ENCODE measurements around the gene SLC12A4. TPM values are rescaled to one million over a fixed set of nuclear protein-coding genes. Genes with fewer than 3 reads are reported as not detected.

The SLC12A4 gene
- polyA plus RNA-seq, 4 donors = 1.1 to 17.3 (median 7.0) TPM

DNA sequence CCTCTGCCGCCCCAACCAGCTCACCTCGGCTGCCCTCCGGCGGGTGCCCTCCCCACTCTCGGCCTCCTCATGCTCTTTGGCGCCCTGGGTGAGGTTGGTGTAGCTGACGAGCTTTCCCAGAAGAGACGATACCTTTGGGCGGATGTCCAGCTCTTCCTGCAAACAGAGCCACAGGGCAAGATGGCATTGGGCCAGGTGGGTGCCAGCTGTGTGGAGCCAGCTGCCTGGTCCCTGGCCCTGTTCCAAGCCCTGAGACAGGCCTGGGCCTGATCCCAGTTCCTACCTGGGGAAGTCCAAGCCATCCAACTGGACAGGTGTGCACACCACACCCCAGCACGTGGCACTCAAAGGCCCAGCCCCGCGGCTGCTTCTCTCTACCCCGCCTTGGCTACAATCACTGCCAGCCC lies 6.9 kb downstream of the SLC12A4 start:
- DNase-seq = peak in 1 of 2 donors; percentile 74
- no peak for FAIRE-seq
- 17 to 62% (median 39%) methylated on average over 11 to 13 of the region's 13 CpGs for WGBS, 3 donors
- H3K9me3 ChIP-seq (ENCODE audit: control insufficient read depth in 2 of 2, insufficient read depth in 1 of 2, low read depth in 1 of 2, low read length in 1 of 2) = no peaks in the 10 kb centered on the region
- no peak overlapping the region for H3K4me3 ChIP-seq (ENCODE audit: low read depth in 1 of 3, low read length in 3 of 3)
- peaks cover 0 to 78% (median 0%) of the 10 kb centered on the region in 3 donors for H3K36me3 ChIP-seq (ENCODE audit: control insufficient read depth in 3 of 3, insufficient read depth in 2 of 3, low read depth in 1 of 3, low read length in 3 of 3)
- peaks cover 0 to 19% (median 0%) of the 10 kb centered on the region in 3 donors for H3K4me1 ChIP-seq (ENCODE audit: control insufficient read depth in 3 of 3, insufficient read depth in 2 of 3, low read depth in 1 of 3, low read length in 2 of 3)
- no peaks in the 10 kb centered on the region for H3K27me3 ChIP-seq (ENCODE audit: control insufficient read depth in 3 of 3, insufficient read depth in 3 of 3, low read length in 3 of 3)
- H3K27ac ChIP-seq (ENCODE audit: low read depth in 1 of 3, low read length in 2 of 3) = peak overlapping the region in 1 of 3 donors; percentile 45

DNA sequence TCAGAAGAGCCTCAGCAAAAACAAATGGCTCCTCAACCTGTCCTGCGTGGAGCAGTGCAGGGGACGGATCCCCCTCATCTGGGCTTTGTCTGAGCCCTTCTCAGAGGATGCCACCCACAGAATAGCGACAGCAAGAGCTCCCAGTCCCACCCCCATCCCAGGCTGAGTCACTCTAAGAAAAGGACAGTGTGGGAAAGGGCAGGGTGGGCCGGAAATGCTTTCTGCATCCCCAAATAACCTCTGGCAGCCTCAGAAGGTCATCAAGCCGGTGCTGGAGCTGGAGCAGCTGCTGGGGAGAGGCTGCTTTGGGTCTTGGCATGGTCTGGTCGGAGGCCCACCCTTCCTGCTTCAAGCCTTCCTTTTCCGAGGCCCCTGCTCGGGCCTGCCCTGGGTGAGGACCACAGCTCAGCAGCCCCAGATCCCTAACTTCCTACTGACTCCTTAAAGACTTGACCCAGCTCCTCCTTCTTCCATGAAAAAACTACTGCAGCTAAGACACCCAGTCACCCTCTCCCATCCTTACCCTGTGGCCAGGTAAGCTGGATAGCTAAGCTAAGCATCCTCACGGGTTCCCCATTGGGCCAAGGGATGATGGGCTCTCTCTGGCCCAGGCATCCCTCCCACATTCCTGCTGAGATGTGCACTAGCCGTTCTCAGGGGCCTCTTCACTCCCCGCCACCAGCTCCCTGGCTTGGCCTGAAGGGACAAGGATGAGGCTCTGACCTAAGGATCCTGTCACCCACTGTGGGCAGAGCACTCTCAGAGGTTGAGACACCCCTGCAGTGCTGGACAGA lies 8.7 kb downstream of the SLC12A4 start:
- Histone ChIP-seq H3K27me3 (ENCODE audit: control insufficient read depth in 3 of 3, insufficient read depth in 3 of 3, low read length in 3 of 3) (no peaks in the 10 kb centered on the region), H3K4me3 (ENCODE audit: low read depth in 1 of 3, low read length in 3 of 3) (no peak overlapping the region), H3K4me1 (ENCODE audit: control insufficient read depth in 3 of 3, insufficient read depth in 2 of 3, low read depth in 1 of 3, low read length in 2 of 3) (peaks cover 0 to 15% (median 0%) of the 10 kb centered on the region in 3 donors), H3K9me3 (ENCODE audit: control insufficient read depth in 2 of 2, insufficient read depth in 1 of 2, low read depth in 1 of 2, low read length in 1 of 2) (no peaks in the 10 kb centered on the region), H3K36me3 (ENCODE audit: control insufficient read depth in 3 of 3, insufficient read depth in 2 of 3, low read depth in 1 of 3, low read length in 3 of 3) (peaks cover 0 to 75% (median 0%) of the 10 kb centered on the region in 3 donors), H3K27ac (ENCODE audit: low read depth in 1 of 3, low read length in 2 of 3) (peak overlapping the region in 1 of 3 donors; percentile 53)
- WGBS, 3 donors = 64 to 76% (median 71%) methylated on average over 11 of the region's 11 CpGs
- DNase-seq = peak in 1 of 2 donors; percentile 29
- FAIRE-seq = no peak

DNA sequence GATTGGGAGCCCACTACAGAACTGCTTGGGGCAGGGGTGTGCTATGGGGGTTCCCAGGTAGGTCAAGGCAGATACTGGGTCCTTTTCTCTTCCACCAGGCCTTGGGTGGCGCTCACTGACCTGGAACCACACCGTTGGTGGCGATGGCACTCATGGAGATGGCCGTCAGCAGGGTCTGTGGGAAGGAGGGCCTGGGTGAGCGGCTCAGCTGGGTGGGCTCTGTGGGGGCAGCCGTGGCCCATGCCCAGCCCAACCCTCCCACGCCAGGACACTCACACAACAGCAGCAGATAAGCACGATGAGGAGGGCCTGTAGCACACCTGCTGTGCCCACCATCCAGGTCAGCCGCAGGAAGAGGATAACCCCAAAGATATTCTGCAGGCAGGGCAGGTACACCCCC lies 10.8 kb downstream of the SLC12A4 start:
- Histone ChIP-seq H3K36me3 (ENCODE audit: control insufficient read depth in 3 of 3, insufficient read depth in 2 of 3, low read depth in 1 of 3, low read length in 3 of 3) (peaks cover 0 to 73% (median 0%) of the 10 kb centered on the region in 3 donors), H3K4me1 (ENCODE audit: control insufficient read depth in 3 of 3, insufficient read depth in 2 of 3, low read depth in 1 of 3, low read length in 2 of 3) (no peaks in the 10 kb centered on the region), H3K27me3 (ENCODE audit: control insufficient read depth in 3 of 3, insufficient read depth in 3 of 3, low read length in 3 of 3) (no peaks in the 10 kb centered on the region), H3K27ac (ENCODE audit: low read depth in 1 of 3, low read length in 2 of 3) (no peak overlapping the region), H3K9me3 (ENCODE audit: control insufficient read depth in 2 of 2, insufficient read depth in 1 of 2, low read depth in 1 of 2, low read length in 1 of 2) (no peaks in the 10 kb centered on the region), H3K4me3 (ENCODE audit: low read depth in 1 of 3, low read length in 3 of 3) (no peak overlapping the region)
- WGBS, 3 donors = 88 to 96% (median 89%) methylated on average over 9 of the region's 9 CpGs
- DNase-seq (no peak), FAIRE-seq (no peak)

DNA sequence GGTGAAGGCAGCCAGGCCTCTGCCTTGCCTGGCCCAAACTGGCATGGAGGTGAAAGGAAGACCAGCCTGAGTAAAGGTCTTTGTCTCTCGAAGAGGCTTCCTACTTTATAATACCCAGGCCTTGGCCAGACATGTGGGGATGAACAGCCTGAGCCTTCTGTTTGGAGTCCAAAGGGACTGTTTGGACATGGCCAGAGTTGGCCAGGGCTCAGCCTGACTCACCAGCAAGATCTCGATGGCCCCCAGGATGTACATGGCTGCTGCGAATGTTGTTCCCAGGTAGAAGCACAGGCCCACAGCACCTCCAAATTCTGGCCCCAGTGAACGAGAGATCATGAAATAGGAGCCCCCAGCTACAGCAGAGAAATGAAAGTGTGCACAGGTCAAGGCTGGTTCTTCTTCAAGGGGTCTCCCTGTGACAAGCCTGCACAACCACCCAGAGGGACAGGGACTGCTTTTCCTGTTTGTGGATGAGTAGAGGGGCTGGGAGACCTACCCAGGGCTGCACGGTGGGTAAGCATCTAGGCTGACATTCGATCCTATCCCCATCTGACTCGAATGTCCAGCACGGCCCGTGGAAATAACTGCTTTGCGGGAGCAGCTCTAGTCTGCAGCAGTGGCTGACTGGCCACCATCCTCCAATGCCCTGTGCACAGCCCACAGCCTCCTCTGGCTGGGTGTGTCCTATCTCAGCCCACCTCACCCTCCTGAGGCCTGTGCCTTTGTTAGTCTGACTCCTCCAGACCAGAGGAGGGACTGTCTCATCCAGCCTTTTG lies 13.8 kb downstream of the SLC12A4 start:
- Histone ChIP-seq H3K4me3 (ENCODE audit: low read depth in 1 of 3, low read length in 3 of 3) (no peak overlapping the region), H3K27ac (ENCODE audit: low read depth in 1 of 3, low read length in 2 of 3) (no peak overlapping the region), H3K4me1 (ENCODE audit: control insufficient read depth in 3 of 3, insufficient read depth in 2 of 3, low read depth in 1 of 3, low read length in 2 of 3) (no peaks in the 10 kb centered on the region), H3K36me3 (ENCODE audit: control insufficient read depth in 3 of 3, insufficient read depth in 2 of 3, low read depth in 1 of 3, low read length in 3 of 3) (peaks cover 0 to 72% (median 0%) of the 10 kb centered on the region in 3 donors), H3K9me3 (ENCODE audit: control insufficient read depth in 2 of 2, insufficient read depth in 1 of 2, low read depth in 1 of 2, low read length in 1 of 2) (no peaks in the 10 kb centered on the region), H3K27me3 (ENCODE audit: control insufficient read depth in 3 of 3, insufficient read depth in 3 of 3, low read length in 3 of 3) (no peaks in the 10 kb centered on the region)
- no peak for FAIRE-seq
- DNase-seq = no peak
- WGBS, 3 donors = 84 to 89% (median 89%) methylated on average over 10 of the region's 10 CpGs

DNA sequence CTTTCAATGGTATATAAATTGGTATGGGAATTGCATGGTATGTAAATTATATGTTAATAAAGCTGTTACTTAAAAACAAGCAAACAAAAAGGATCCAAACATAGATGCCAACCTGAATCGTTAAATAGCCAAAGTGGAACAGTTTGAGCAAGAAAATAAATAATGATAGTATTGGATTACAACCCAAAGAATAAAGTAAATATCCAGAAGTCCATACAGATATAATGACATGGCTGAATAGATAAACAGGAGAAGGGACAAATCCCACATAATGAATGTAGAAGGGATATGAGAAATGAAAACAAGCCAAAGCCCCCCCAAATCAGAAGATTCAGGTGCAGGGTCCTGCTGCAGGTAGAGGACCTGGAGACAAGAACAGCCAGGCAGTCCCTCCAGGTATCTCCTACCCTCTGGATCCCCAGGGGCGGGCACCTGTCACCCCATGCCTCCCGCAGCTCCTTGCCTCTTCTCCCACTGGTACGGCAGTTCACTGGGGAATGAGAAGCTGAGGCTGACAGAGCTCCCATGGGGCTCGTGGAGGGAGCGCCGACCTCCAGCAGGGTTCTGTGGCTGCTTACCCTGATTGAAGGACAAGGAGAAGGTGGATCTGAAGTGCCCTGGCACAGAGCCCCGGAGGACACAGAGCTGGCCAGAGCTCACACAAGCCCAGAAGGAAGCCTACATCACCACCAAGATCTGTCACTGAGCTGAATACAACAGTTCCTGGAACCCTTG lies 14.6 kb downstream of the SLC12A4 start:
- H3K27ac ChIP-seq (ENCODE audit: low read depth in 1 of 3, low read length in 2 of 3) = no peak overlapping the region
- DNase-seq = no peak
- 84 to 91% (median 88%) methylated on average over 7 to 8 of the region's 8 CpGs for WGBS, 3 donors

DNA sequence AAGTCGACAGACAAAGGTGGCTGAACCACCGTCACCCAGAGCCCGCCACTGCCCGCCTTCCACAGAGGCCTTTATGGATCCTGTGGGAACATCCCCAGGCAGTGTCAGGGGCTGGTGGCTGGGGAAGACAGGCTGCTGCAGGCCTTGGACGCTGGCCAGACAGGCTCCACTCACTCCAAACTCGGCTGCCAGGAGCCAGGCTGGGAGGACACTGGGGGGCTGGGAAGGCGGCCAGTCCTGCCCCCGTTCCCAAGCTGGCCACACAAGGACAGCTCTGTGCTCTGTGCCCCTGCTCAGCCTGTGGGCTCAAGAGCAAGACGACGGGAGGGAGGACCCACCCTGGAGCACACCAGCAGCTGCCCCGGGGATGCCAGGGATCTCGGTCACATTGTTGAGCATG lies 17.0 kb downstream of the SLC12A4 start:
- Histone ChIP-seq H3K4me3 (ENCODE audit: low read depth in 1 of 3, low read length in 3 of 3) (no peak overlapping the region), H3K4me1 (ENCODE audit: control insufficient read depth in 3 of 3, insufficient read depth in 2 of 3, low read depth in 1 of 3, low read length in 2 of 3) (no peaks in the 10 kb centered on the region), H3K27ac (ENCODE audit: low read depth in 1 of 3, low read length in 2 of 3) (no peak overlapping the region), H3K27me3 (ENCODE audit: control insufficient read depth in 3 of 3, insufficient read depth in 3 of 3, low read length in 3 of 3) (no peaks in the 10 kb centered on the region), H3K9me3 (ENCODE audit: control insufficient read depth in 2 of 2, insufficient read depth in 1 of 2, low read depth in 1 of 2, low read length in 1 of 2) (no peaks in the 10 kb centered on the region), H3K36me3 (ENCODE audit: control insufficient read depth in 3 of 3, insufficient read depth in 2 of 3, low read depth in 1 of 3, low read length in 3 of 3) (peaks cover 0 to 78% (median 0%) of the 10 kb centered on the region in 3 donors)
- DNase-seq = no peak
- WGBS, 3 donors = 66 to 74% (median 72%) methylated on average over 12 of the region's 12 CpGs
- FAIRE-seq = no peak

More for the DNA sequence above, 14.6 kb downstream of the SLC12A4 start:
- no peaks in the 10 kb centered on the region for H3K27me3 ChIP-seq (ENCODE audit: control insufficient read depth in 3 of 3, insufficient read depth in 3 of 3, low read length in 3 of 3)
- FAIRE-seq = no peak
- no peaks in the 10 kb centered on the region for H3K4me1 ChIP-seq (ENCODE audit: control insufficient read depth in 3 of 3, insufficient read depth in 2 of 3, low read depth in 1 of 3, low read length in 2 of 3)
- H3K36me3 ChIP-seq (ENCODE audit: control insufficient read depth in 3 of 3, insufficient read depth in 2 of 3, low read depth in 1 of 3, low read length in 3 of 3) = peaks cover 0 to 70% (median 0%) of the 10 kb centered on the region in 3 donors
- no peak overlapping the region for H3K4me3 ChIP-seq (ENCODE audit: low read depth in 1 of 3, low read length in 3 of 3)
- H3K9me3 ChIP-seq (ENCODE audit: control insufficient read depth in 2 of 2, insufficient read depth in 1 of 2, low read depth in 1 of 2, low read length in 1 of 2) = no peaks in the 10 kb centered on the region

DNA sequence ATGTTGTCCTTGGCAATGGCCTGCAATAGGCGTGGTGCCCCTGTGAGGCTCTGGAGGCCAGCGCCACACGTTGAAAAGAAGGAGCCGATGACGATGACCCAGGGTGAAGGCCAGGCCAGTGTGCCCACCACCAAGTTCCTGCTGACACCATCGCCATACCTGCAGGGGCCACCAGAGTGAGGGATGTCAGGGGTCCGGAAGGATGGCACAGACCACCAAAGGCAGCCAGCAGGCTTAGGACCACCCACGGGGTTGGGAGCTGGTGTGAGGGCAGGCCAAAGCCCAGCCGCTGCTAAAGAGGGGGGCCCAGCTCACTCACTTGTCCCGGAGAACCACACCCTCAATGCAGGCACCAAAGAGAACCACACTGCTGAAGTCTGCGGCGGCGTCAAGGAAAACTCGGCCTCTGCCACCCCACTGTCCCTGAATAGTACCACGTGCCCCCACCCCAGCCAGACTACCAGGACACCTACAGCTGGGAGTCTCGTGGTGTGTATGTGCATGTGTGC lies 18.0 kb downstream of the SLC12A4 start:
- peaks cover 0 to 89% (median 0%) of the 10 kb centered on the region in 3 donors for H3K36me3 ChIP-seq (ENCODE audit: control insufficient read depth in 3 of 3, insufficient read depth in 2 of 3, low read depth in 1 of 3, low read length in 3 of 3)
- no peaks in the 10 kb centered on the region for H3K9me3 ChIP-seq (ENCODE audit: control insufficient read depth in 2 of 2, insufficient read depth in 1 of 2, low read depth in 1 of 2, low read length in 1 of 2)
- H3K27ac ChIP-seq (ENCODE audit: low read depth in 1 of 3, low read length in 2 of 3) = no peak overlapping the region
- WGBS, 3 donors = 80 to 90% (median 86%) methylated on average over 16 of the region's 16 CpGs
- no peaks in the 10 kb centered on the region for H3K27me3 ChIP-seq (ENCODE audit: control insufficient read depth in 3 of 3, insufficient read depth in 3 of 3, low read length in 3 of 3)
- no peak for FAIRE-seq
- H3K4me1 ChIP-seq (ENCODE audit: control insufficient read depth in 3 of 3, insufficient read depth in 2 of 3, low read depth in 1 of 3, low read length in 2 of 3) = no peaks in the 10 kb centered on the region
- DNase-seq = no peak
- H3K4me3 ChIP-seq (ENCODE audit: low read depth in 1 of 3, low read length in 3 of 3) = no peak overlapping the region

DNA sequence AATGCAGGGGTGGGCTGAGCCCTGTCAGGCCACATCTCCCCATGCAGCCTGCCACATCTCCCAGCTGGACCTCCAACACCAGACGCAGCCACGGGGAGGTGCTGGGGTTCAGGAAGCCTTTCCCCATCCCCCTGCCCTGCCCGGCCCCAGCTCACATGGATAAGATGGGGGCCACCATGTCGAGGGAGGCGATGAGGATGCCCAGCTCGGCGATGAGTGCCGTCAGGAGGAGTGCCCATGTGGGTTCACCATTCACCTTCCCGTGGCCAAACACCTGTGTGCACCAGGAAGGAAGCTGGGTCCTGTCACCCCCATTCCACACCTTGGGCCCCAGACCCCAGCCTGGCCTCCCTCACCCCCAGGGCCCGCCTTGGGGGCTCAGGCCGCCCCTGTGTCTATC lies 18.8 kb downstream of the SLC12A4 start:
- FAIRE-seq = no peak
- no peak overlapping the region for H3K4me3 ChIP-seq (ENCODE audit: low read depth in 1 of 3, low read length in 3 of 3)
- no peaks in the 10 kb centered on the region for H3K9me3 ChIP-seq (ENCODE audit: control insufficient read depth in 2 of 2, insufficient read depth in 1 of 2, low read depth in 1 of 2, low read length in 1 of 2)
- 79 to 91% (median 81%) methylated on average over 9 to 11 of the region's 11 CpGs for WGBS, 3 donors
- no peak for DNase-seq
- H3K36me3 ChIP-seq (ENCODE audit: control insufficient read depth in 3 of 3, insufficient read depth in 2 of 3, low read depth in 1 of 3, low read length in 3 of 3) = peaks cover 0 to 89% (median under 1%) of the 10 kb centered on the region in 3 donors
- H3K27me3 ChIP-seq (ENCODE audit: control insufficient read depth in 3 of 3, insufficient read depth in 3 of 3, low read length in 3 of 3) = no peaks in the 10 kb centered on the region
- no peak overlapping the region for H3K27ac ChIP-seq (ENCODE audit: low read depth in 1 of 3, low read length in 2 of 3)
- no peaks in the 10 kb centered on the region for H3K4me1 ChIP-seq (ENCODE audit: control insufficient read depth in 3 of 3, insufficient read depth in 2 of 3, low read depth in 1 of 3, low read length in 2 of 3)

All from small intestine (tissue), 7 donors.